Naive B cell (primary cell): ENCODE data around the gene KIF9. TPM values are rescaled to one million over a fixed set of nuclear protein-coding genes. Genes with fewer than 3 reads are reported as not detected.
"Not testable (repeated sequence)": the region's sequence is repeated elsewhere in the genome, so short reads cannot be mapped to it uniquely, and the experiment has no call there.

Experiments used
- ATAC-seq, 2 donors: fragments of 150-1000 bp; cut with Tn5 transposase; 2 replicates each; pipeline ENCODE4 v1.10.0; 2021; ENCODE audit warnings: low read depth in 2 of 2, mild to moderate bottlenecking in 2 of 2, moderate library complexity in 2 of 2
- DNase-seq: peaks from one replicate; pipeline ENCODE4 v3.0.0; 2022
- H3K27ac Mint-ChIP-seq, 6 donors: one replicate each; pipeline ENCODE4 v1.8.0; 2020 to 2022; ENCODE audit warnings: mild to moderate bottlenecking in 6 of 6, mixed read lengths in 6 of 6, moderate library complexity in 5 of 6, inconsistent platforms in 2 of 6
- H3K27me3 Mint-ChIP-seq, 3 donors: one replicate each; pipeline ENCODE4 v1.8.0; 2021 to 2022; ENCODE audit warnings: mixed read lengths in 3 of 3, mild to moderate bottlenecking in 1 of 3
- H3K36me3 Mint-ChIP-seq, 2 donors: one replicate each; pipeline ENCODE4 v1.8.0; 2020 to 2022; ENCODE audit warnings: mixed read lengths in 2 of 2, inconsistent platforms in 1 of 2, mild to moderate bottlenecking in 1 of 2
- H3K4me1 Mint-ChIP-seq, 3 donors: one replicate each; pipeline ENCODE4 v1.8.0; 2020 to 2022; ENCODE audit warnings: mixed read lengths in 3 of 3, inconsistent platforms in 1 of 3, mild to moderate bottlenecking in 1 of 3, moderate library complexity in 1 of 3
- H3K4me3 Mint-ChIP-seq, 8 donors: one replicate each; pipeline ENCODE4 v1.8.0; 2020 to 2022; ENCODE audit warnings: mild to moderate bottlenecking in 8 of 8, mixed read lengths in 8 of 8, moderate library complexity in 8 of 8, inconsistent platforms in 2 of 8
- H3K9me3 Mint-ChIP-seq, 7 donors: one replicate each; pipeline ENCODE4 v1.8.0; 2020 to 2022; ENCODE audit warnings: mixed read lengths in 7 of 7, mild to moderate bottlenecking in 5 of 7, inconsistent platforms in 2 of 7, moderate library complexity in 1 of 7
- polyA plus RNA-seq, 6 donors: library from polyadenylated mRNA; unstranded; fragments of 300-500 nt; fragmentation: Illumina TruSeq; gene quantifications; one replicate each; pipeline ENCODE4 v1.2.3, GENCODE V29; 2021; ENCODE audit warnings: low read depth in 6 of 6

The KIF9 gene, protein sequence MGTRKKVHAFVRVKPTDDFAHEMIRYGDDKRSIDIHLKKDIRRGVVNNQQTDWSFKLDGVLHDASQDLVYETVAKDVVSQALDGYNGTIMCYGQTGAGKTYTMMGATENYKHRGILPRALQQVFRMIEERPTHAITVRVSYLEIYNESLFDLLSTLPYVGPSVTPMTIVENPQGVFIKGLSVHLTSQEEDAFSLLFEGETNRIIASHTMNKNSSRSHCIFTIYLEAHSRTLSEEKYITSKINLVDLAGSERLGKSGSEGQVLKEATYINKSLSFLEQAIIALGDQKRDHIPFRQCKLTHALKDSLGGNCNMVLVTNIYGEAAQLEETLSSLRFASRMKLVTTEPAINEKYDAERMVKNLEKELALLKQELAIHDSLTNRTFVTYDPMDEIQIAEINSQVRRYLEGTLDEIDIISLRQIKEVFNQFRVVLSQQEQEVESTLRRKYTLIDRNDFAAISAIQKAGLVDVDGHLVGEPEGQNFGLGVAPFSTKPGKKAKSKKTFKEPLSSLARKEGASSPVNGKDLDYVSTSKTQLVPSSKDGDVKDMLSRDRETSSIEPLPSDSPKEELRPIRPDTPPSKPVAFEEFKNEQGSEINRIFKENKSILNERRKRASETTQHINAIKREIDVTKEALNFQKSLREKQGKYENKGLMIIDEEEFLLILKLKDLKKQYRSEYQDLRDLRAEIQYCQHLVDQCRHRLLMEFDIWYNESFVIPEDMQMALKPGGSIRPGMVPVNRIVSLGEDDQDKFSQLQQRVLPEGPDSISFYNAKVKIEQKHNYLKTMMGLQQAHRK
- 10 to 100 TPM in 1 of 6 donors, 1 to 10 TPM in 5; 3.4 to 11.0 (median 5.9) TPM for polyA plus RNA-seq

DNA sequence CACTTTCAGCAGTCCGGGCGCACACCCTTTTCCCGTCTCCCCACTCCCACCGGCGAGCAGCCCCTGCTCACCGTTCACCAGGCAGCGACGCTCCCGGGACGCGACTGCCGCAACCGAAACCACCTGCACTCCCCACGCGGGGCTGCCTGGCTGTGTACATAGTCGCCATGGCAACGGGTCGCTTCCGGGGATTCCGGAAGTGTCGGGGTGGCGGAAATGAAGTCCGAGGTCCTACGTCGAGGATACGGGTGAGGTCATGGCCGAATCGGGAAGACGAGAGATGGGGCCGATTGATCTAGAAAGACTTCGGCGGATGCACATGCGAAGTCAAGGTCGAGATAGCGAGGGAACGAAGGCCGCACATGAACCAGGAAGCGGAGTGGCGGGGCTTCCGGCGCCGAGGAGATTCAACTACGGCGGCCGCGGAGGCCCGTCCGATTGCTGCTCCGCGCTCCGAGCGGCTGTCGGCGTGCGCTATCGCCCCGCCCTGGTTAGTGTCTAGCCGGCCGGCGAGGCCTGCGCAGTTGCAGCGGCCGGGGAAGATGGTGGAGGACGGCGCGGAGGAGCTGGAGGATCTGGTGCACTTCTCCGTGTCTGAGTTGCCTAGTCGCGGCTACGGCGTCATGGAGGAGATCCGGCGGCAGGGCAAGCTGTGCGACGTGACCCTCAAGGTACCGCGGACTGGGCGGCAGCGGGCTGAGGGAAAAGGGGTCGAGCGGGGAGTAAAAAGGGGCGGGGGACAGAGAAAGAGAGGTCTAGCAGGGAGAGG is at the start of gene KIF9, which contains the start of gene KLHL18:
Gene KIF9, minus strand, starts transcription at position 376 of the 769 bp plus-strand sequence. CDS start 5,425 bp downstream, outside the sequence.
Gene KLHL18, plus strand, starts transcription at position 521 of the 769 bp plus-strand sequence. Its CDS starts 22 bp downstream, at position 543.
- peak; percentile 79 to 81 for ATAC-seq
- Mint-ChIP-seq H3K4me1 (peaks cover 35 to 66% (median 50%) of the 10 kb centered on the region in 3 donors), H3K9me3 (peaks cover 0 to 3% (median 0%) of the 10 kb centered on the region in 7 donors), H3K27me3 (no peaks in the 10 kb centered on the region), H3K36me3 (peaks cover 0 to 10% of the 10 kb centered on the region in 2 donors), H3K27ac (peak within 1 kb of the TSS; percentile 99 to 100 (median 100)), H3K4me3 (peak within 1 kb of the TSS; percentile 94 to 100 (median 97))
- DNase-seq, result peak; percentile 97

DNA sequence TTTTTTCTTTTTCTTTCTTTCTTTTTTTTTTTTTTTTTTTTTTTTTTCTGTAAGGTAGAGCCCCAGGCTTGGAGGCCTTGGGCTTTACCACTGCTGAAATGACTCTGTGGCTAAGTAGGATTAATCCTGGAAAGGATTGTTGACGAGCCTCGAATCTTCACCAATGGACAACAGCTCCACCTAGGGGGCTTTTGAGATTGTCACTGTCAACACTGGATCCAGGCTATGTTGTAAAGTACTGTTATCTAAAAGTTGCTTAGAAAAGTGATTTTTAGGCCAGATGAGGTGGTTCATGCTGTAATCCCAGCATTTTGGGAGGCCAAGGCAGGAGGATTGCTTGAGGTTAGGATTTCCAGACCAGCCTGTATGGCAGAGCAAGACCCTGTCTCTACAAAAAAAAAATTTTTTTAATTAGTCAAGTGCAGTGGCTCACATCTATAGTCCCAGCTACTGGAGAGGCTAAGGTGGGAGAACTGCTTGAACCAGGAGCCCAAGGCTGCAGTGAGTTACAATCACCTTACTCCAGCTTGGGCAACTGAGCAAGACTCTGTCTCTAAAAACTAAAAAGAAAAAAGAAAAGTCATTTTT is 41.8 kb upstream of the KIF9 start:
- Mint-ChIP-seq H3K36me3 (no peaks in the 10 kb centered on the region), H3K27ac (peak overlapping the region in 1 of 6 donors; percentile 29), H3K4me3 (no peak overlapping the region), H3K4me1 (peaks cover 0 to 8% (median 0%) of the 10 kb centered on the region in 3 donors), H3K27me3 (no peaks in the 10 kb centered on the region), H3K9me3 (no peaks in the 10 kb centered on the region)
- DNase-seq (peak; percentile 49), ATAC-seq (peak; percentile 63 to 73)

DNA sequence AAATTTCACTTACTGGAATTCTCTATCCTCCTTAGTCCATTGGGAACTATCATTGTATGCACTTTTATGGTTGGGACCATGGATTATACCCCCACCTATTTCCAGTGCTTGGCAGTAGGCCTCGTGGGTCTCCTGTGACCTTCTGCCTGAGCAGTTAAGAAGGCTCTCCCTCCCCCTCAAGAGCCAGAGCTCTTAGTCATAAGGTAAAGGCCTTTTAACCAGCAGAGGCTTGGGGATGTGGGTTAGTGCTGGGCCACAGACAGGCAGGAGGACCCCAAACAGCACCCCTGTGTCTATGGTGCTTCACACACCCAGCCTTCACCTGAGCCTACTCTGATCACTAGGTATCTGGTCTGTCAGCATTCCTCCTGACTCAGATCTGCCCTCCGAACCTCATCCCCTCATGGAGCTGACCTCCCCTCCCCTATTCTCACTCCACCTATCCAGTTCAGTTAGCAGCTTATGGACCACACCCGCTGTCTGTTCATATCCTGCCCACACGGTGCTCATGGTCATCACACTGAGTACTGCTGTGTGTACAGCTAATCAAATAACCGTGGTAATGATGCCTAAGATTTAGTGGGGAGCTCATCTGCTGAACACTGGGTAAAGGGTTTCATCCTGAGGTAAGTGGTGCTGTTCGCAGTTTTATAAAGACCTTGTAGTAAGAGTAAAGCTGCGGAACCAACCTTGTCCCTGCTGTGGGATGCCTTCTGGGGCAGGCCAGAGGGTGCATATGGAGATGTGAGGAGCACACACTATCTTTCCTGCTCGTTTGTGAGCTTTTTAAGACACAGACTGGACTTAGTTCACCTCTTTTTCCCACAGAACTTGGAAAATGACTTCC is 41.1 kb upstream of the KIF9 start:
- Mint-ChIP-seq H3K4me3 (no peak overlapping the region), H3K27ac (peak overlapping the region in 3 of 6 donors; percentile 9 to 76 (median 35)), H3K4me1 (peaks cover 0 to 8% (median 0%) of the 10 kb centered on the region in 3 donors), H3K27me3 (no peaks in the 10 kb centered on the region), H3K36me3 (no peaks in the 10 kb centered on the region), H3K9me3 (no peaks in the 10 kb centered on the region)
- ATAC-seq, result peak in 1 of 2 donors; percentile 16
- no peak for DNase-seq

DNA sequence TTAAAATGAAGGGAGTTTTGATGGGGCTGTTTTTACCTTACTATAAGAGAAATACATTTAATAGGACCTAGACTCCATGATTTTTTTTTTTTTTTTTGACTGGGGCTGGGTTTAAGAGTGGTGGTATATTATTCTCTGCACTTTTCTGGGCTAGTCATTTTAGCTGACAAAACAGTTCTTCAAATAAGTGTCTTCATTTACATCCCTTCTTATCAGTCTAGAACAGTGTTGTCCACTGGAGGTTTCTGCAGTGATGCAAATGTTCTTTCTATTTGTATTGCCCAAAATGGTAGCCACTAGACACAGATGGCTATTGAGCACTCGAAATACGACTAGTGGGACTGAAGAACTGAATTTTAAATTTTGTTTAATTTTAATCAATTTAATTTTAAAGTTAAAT is 37.4 kb upstream of the KIF9 start:
- H3K4me3 Mint-ChIP-seq, result no peak overlapping the region
- no peak for DNase-seq
- H3K9me3 Mint-ChIP-seq, result no peaks in the 10 kb centered on the region
- H3K27me3 Mint-ChIP-seq, result no peaks in the 10 kb centered on the region
- no peaks in the 10 kb centered on the region for H3K36me3 Mint-ChIP-seq
- ATAC-seq, result no peak
- peaks cover 3 to 10% (median 6%) of the 10 kb centered on the region in 3 donors for H3K4me1 Mint-ChIP-seq
- peak overlapping the region in 2 of 6 donors; percentile 41 to 63 for H3K27ac Mint-ChIP-seq

DNA sequence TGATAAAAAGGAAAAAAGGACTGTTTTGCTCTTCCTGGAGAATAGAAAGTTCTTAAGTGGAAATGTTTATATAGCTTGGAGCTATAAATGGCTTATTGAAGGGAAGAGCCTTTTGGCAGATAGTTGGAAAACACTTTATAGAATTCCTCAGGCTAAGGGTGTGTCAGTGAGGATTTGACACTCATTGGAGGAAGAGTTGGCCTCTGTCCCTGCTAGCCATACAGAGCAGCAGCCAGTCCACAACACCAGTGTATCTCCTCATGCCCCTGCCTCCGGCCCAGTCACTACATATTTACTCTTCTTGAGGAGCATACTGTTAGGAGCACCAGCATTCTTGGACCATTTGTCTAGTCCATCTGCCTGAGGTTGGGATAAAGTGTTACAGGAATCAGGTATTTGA is 36.3 kb upstream of the KIF9 start:
- no peak overlapping the region for H3K4me3 Mint-ChIP-seq
- peaks cover 3 to 15% (median 15%) of the 10 kb centered on the region in 3 donors for H3K4me1 Mint-ChIP-seq
- H3K27me3 Mint-ChIP-seq, result no peaks in the 10 kb centered on the region
- no peaks in the 10 kb centered on the region for H3K36me3 Mint-ChIP-seq
- no peaks in the 10 kb centered on the region for H3K9me3 Mint-ChIP-seq
- H3K27ac Mint-ChIP-seq, result peak overlapping the region in 2 of 6 donors; percentile 3 to 62
- no peak for ATAC-seq
- no peak for DNase-seq

DNA sequence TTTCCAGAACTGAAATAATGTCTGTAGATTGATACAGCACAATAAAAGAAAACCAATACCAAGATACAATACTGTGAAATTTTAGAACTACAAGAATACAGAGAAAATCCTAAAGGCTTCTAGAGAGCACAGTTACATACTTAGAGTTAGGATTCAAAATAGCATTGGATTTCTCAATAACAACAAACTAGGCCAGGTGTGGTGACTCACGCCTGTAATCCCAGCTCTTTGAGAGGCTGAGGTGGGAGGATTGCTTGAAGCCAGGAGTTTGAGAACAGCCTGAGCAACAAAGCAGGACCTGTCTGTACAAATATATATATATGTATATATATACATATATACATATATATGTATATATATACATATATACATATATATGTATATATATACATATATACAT is 33.6 kb upstream of the KIF9 start:
- Mint-ChIP-seq H3K4me1 (peaks cover 7 to 15% (median 11%) of the 10 kb centered on the region in 3 donors), H3K27ac (peak overlapping the region in 1 of 6 donors; percentile 41)
- H3K9me3 Mint-ChIP-seq, ATAC-seq, H3K36me3 Mint-ChIP-seq, H3K4me3 Mint-ChIP-seq, DNase-seq, H3K27me3 Mint-ChIP-seq: not testable (repeated sequence)

DNA sequence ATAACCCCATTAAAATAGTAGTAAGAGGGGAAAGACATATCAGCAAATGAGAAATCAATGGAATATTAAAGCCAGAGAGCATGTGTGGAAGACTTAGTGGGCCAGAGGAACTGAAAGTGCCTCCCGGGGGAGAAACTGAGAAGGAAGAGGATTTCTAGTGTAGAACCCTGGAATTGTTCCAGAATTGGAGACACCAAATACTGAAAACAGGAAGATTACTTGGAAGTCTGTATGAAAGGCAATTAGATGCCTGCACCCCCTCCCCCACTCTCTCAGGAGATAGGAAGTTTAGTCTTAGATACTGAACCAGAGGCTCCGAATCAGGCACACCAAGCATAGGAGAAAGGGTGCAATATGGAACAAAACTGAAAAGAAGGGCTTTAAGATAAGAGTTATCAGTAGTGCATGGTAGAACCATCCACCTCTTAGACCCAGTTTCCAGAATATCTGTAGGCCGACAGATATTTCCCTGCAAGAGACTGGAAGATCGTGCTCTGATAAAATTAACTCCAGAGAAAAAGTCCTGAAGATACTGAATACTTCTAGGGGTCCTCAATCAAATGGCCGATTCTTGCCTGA is 32.6 kb upstream of the KIF9 start:
- peaks cover 9 to 24% (median 14%) of the 10 kb centered on the region in 3 donors for H3K4me1 Mint-ChIP-seq
- no peaks in the 10 kb centered on the region for H3K27me3 Mint-ChIP-seq
- DNase-seq (no peak), ATAC-seq (no peak)
- H3K36me3 Mint-ChIP-seq, result peaks cover 0 to 3% of the 10 kb centered on the region in 2 donors
- no peak overlapping the region for H3K4me3 Mint-ChIP-seq
- H3K27ac Mint-ChIP-seq, result no peak overlapping the region
- no peaks in the 10 kb centered on the region for H3K9me3 Mint-ChIP-seq

DNA sequence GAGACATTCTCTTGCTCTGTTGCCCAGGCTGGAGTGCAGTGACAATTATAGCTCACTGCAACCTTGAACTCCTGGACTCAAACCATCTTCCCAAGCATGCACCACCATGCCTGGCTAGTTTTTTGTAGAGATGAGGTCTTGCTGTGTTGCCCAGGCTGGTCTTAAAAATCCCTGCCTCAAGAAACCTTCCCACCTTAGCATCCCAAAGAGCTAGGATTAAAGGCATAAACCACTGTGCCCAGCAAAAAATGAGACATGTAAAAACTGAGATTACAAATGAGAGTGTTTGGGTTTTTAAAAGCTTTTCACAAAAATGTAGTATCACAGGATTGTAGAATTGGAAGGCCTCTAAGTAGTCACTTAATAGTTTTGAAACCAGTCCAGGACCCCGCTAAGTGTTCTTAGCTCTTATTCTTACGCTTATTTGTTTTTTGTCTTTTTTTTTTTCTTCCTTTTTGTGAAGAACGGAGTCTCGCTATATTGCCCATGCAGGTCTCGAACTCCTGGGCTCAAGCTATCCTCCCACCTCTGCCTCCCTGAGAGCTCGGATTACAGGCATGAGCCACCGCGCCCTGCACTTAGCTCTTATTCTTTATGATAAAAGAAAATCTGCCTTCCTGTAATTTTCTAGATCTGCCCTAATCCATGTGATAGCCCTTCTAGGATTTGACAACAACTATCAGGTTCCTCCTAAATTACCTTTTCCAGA is 31.6 kb upstream of the KIF9 start:
- Mint-ChIP-seq H3K9me3 (no peaks in the 10 kb centered on the region), H3K27ac (peak overlapping the region in 3 of 6 donors; percentile 25 to 70 (median 33)), H3K4me1 (peaks cover 13 to 26% (median 15%) of the 10 kb centered on the region in 3 donors), H3K4me3 (no peak overlapping the region), H3K27me3 (no peaks in the 10 kb centered on the region), H3K36me3 (peaks cover 0 to 5% of the 10 kb centered on the region in 2 donors)
- DNase-seq, result no peak
- ATAC-seq, result no peak

DNA sequence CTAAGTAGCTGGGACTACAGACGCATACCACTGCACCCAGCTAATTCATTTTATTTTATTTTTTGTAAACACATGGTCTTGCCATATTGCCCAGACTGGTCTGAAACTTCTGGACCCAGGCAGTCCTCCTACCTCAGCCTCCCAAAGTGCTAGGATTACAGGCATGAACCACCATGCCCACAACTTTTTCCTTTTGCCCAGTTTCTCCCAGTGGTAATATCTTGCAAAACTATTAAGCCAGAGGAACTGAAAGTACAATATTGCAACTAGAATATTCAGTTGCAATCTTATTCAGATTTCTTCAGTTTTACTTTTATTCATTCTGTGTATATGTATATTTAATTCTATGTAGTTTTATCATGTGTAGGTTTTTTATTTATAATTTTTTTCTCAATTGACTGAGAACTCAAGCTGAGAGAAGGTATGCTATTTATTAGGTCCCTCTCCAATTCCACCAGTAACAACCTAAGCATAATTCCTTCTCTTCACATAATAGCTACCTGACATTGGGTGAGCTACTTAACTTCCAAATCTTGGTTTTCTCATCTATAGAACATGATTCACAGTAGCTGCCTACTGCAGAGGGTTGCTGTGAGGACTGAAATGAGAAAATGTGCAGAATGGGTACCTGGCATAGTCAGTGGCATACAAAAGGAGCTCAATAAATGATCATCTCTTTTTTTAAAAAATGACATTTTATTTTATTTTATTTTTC is 30.9 kb upstream of the KIF9 start:
- H3K4me1 Mint-ChIP-seq, result peaks cover 13 to 26% (median 15%) of the 10 kb centered on the region in 3 donors
- peak overlapping the region in 2 of 6 donors; percentile 74 to 77 for H3K27ac Mint-ChIP-seq
- H3K9me3 Mint-ChIP-seq, result no peaks in the 10 kb centered on the region
- no peak overlapping the region for H3K4me3 Mint-ChIP-seq
- DNase-seq, result no peak
- no peaks in the 10 kb centered on the region for H3K27me3 Mint-ChIP-seq
- peaks cover 0 to 5% of the 10 kb centered on the region in 2 donors for H3K36me3 Mint-ChIP-seq
- no peak for ATAC-seq

DNA sequence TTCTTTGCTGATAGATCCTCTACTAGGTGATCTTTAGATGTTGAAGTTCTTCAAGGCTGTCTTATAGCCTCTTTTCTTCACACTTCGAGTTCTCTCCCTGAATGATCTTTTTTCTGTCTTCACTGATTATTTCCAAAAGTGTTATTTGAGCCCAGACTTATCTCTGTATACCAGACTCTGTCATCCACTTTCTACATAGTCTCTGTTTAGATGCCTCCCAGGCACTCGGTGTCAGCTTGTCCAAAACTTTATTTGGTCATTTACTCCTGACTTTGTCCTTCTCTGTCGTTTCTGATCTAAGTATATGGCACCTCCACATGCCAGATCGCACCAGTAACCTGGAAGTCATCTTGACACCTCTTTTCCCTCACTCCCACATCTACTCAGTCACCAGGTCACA is 27.8 kb upstream of the KIF9 start:
- H3K27ac Mint-ChIP-seq, result peak overlapping the region in 3 of 6 donors; percentile 11 to 43 (median 14)
- no peak for DNase-seq
- no peaks in the 10 kb centered on the region for H3K27me3 Mint-ChIP-seq
- H3K4me1 Mint-ChIP-seq, result peaks cover 23 to 35% (median 31%) of the 10 kb centered on the region in 3 donors
- peaks cover 0 to 5% of the 10 kb centered on the region in 2 donors for H3K36me3 Mint-ChIP-seq
- no peaks in the 10 kb centered on the region for H3K9me3 Mint-ChIP-seq
- no peak for ATAC-seq
- no peak overlapping the region for H3K4me3 Mint-ChIP-seq

DNA sequence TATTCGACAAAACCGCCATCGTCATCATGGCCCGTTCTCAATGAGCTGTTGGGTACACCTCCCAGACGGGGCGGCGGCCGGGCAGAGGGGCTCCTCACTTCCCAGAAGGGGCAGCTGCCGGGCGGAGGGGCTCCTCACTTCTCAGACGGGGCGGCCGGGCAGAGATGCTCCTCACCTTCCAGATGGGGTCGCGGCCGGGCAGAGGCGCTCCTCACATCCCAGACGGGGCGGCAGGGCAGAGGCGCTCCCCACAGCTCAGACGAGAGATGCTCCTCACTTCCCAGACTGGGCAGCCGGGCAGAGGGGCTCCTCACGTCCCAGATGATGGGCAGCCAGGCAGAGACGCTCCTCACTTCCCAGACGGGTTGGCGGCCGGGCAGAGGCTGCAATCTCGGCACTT is 26.6 kb upstream of the KIF9 start:
- not testable (repeated sequence) for DNase-seq, ATAC-seq, H3K9me3 Mint-ChIP-seq, H3K36me3 Mint-ChIP-seq, H3K27ac Mint-ChIP-seq, H3K27me3 Mint-ChIP-seq, H3K4me3 Mint-ChIP-seq
- peaks cover 28 to 33% (median 30%) of the 10 kb centered on the region in 3 donors for H3K4me1 Mint-ChIP-seq
